PC-3 (cell line): ENCODE data around the gene PCYT1B.

ENCODE experiments used
- CTCF ChIP-seq: fragments of 300-600 bp; sonication (generic); conservative IDR thresholded peaks from 2 replicates; pipeline ENCODE4 v1.5.1; 2017; ENCODE audit warnings: antibody characterized with exemption, low read depth, mild to moderate bottlenecking, low read length
- EZH2 ChIP-seq: fragments of 300-600 bp; sonication (generic); IDR thresholded peaks from one replicate; pipeline ENCODE4 v1.6.1; 2017; ENCODE audit warnings: antibody characterized with exemption, mild to moderate bottlenecking, low read length; ENCODE audit not compliant: unreplicated experiment
- EZH2phosphoT487 ChIP-seq: fragments of 300-600 bp; sonication (generic); IDR thresholded peaks from 2 replicates; pipeline ENCODE4 v1.6.1; 2018; ENCODE audit warnings: mild to moderate bottlenecking, antibody characterized with exemption, low read length, borderline replicate concordance

GRCh38 chrX:24643116-24643515 lies 4.0 kb downstream of the PCYT1B start:
- TF ChIP-seq CTCF, result no peak
- no peak for TF ChIP-seq EZH2phosphoT487
- no peak for TF ChIP-seq EZH2
